H9 (cell line): ENCODE data around the gene PRKAG2. TPM values are rescaled to one million over a fixed set of nuclear protein-coding genes. Genes with fewer than 3 reads are reported as not detected.

ENCODE experiments used
- DNase-seq: peaks from one replicate; pipeline ENCODE4 v3.0.0-alpha.2; 2017
- H2AFZ ChIP-seq: one replicate; pipeline ENCODE4 v1.6.1; 2013; ENCODE audit warnings: mild to moderate bottlenecking, low read length, control low read depth, moderate library complexity
- H2AK5ac ChIP-seq: 2 replicates; pipeline ENCODE4 v1.6.1; 2013; ENCODE audit warnings: low read length, control low read depth, mixed read lengths; ENCODE audit not compliant: insufficient read length
- H2BK120ac ChIP-seq: one replicate; pipeline ENCODE4 v1.6.1; 2013; ENCODE audit warnings: low read depth, mild to moderate bottlenecking, low read length, control low read depth, inconsistent platforms; ENCODE audit not compliant: poor library complexity, severe bottlenecking
- H2BK12ac ChIP-seq: 2 replicates; pipeline ENCODE4 v1.6.1; 2013; ENCODE audit warnings: low read length, control low read depth, mixed read lengths, low read depth; ENCODE audit not compliant: insufficient read length
- H2BK15ac ChIP-seq: 2 replicates; pipeline ENCODE4 v1.6.1; 2013; ENCODE audit warnings: low read depth, low read length, control low read depth
- H2BK20ac ChIP-seq: one replicate; pipeline ENCODE4 v1.6.1; 2013; ENCODE audit warnings: low read depth, mild to moderate bottlenecking, low read length, control low read depth, inconsistent platforms; ENCODE audit not compliant: poor library complexity, severe bottlenecking
- H2BK5ac ChIP-seq: 2 replicates; pipeline ENCODE4 v1.6.1; 2013; ENCODE audit warnings: low read length, control low read depth, mixed read lengths; ENCODE audit not compliant: insufficient read length
- H3K14ac ChIP-seq: 2 replicates; pipeline ENCODE4 v1.6.1; 2013; ENCODE audit warnings: low read length, control low read depth; ENCODE audit not compliant: insufficient read depth
- H3K18ac ChIP-seq: 2 replicates; pipeline ENCODE4 v1.6.1; 2013; ENCODE audit warnings: low read depth, mild to moderate bottlenecking, mixed read lengths, low read length, control low read depth; ENCODE audit not compliant: insufficient read length
- H3K23ac ChIP-seq: 2 replicates; pipeline ENCODE4 v1.6.1; 2013; ENCODE audit warnings: low read length, control low read depth, mixed read lengths, low read depth; ENCODE audit not compliant: insufficient read length
- H3K23me2 ChIP-seq: 2 replicates; pipeline ENCODE4 v1.6.1; 2013; ENCODE audit warnings: low read depth, mild to moderate bottlenecking, mixed read lengths, low read length, control low read depth; ENCODE audit not compliant: insufficient read length, poor library complexity, severe bottlenecking
- H3K27ac ChIP-seq: 2 replicates; pipeline ENCODE4 v1.5.1; 2013; ENCODE audit warnings: low read length, control low read depth, mixed read lengths, low read depth; ENCODE audit not compliant: insufficient read length
- H3K27me3 ChIP-seq: 2 replicates; pipeline ENCODE4 v1.6.1; 2013; ENCODE audit warnings: low read length, control low read depth, inconsistent platforms; ENCODE audit not compliant: insufficient read depth
- H3K4ac ChIP-seq: 2 replicates; pipeline ENCODE4 v1.6.1; 2013; ENCODE audit warnings: low read depth, mild to moderate bottlenecking, control low read depth, inconsistent platforms, low read length, moderate library complexity
- H3K4me1 ChIP-seq: 2 replicates; pipeline ENCODE4 v1.6.1; 2013; ENCODE audit warnings: low read length, control low read depth, inconsistent platforms; ENCODE audit not compliant: insufficient read depth
- H3K4me2 ChIP-seq: 2 replicates; pipeline ENCODE4 v1.6.1; 2013; ENCODE audit warnings: low read length, control low read depth, mixed read lengths; ENCODE audit not compliant: insufficient read length, insufficient read depth
- H3K56ac ChIP-seq: 2 replicates; pipeline ENCODE4 v1.6.1; 2013; ENCODE audit warnings: low read depth, mild to moderate bottlenecking, mixed read lengths, low read length, control low read depth; ENCODE audit not compliant: insufficient read length
- H3K79me1 ChIP-seq: 2 replicates; pipeline ENCODE4 v1.6.1; 2013; ENCODE audit warnings: low read depth, mild to moderate bottlenecking, moderate library complexity, low read length, control low read depth, inconsistent platforms; ENCODE audit not compliant: insufficient read depth, poor library complexity, severe bottlenecking
- H3K79me2 ChIP-seq: 2 replicates; pipeline ENCODE4 v1.6.1; 2013; ENCODE audit warnings: low read length, control low read depth, inconsistent platforms; ENCODE audit not compliant: insufficient read depth
- H3K9ac ChIP-seq: 2 replicates; pipeline ENCODE4 v1.6.1; 2013; ENCODE audit warnings: low read length, control low read depth, mixed read lengths; ENCODE audit not compliant: insufficient read length; ENCODE audit errors: extremely low read depth
- H3K9me3 ChIP-seq: one replicate; pipeline ENCODE4 v1.6.1; 2013; ENCODE audit warnings: low read depth, low read length, inconsistent platforms; ENCODE audit not compliant: control insufficient read depth
- H3T11ph ChIP-seq: one replicate; pipeline ENCODE4 v1.6.1; 2013; ENCODE audit warnings: mild to moderate bottlenecking, low read length, control low read depth, inconsistent platforms
- H4K20me1 ChIP-seq: one replicate; pipeline ENCODE4 v1.6.1; 2013; ENCODE audit not compliant: control insufficient read depth, insufficient read length, insufficient read depth
- H4K5ac ChIP-seq: 2 replicates; pipeline ENCODE4 v1.6.1; 2013; ENCODE audit warnings: low read depth, mild to moderate bottlenecking, mixed read lengths, low read length, control low read depth; ENCODE audit not compliant: insufficient read length
- H4K8ac ChIP-seq: replicated peaks from 2 replicates; pipeline ENCODE4 v1.6.1; 2013; ENCODE audit warnings: low read length, control low read depth, mixed read lengths, low read depth; ENCODE audit not compliant: insufficient read length
- H4K91ac ChIP-seq: 2 replicates; pipeline ENCODE4 v1.6.1; 2013; ENCODE audit warnings: low read depth, mild to moderate bottlenecking, moderate library complexity, mixed read lengths, low read length, control low read depth; ENCODE audit not compliant: insufficient read length
- H3K27ac Mint-ChIP-seq, 3 experiments: 2 replicates in 2 of 3; 3 replicates in 1 of 3; pipeline ENCODE4 v1.8.0; 2020 to 2021; ENCODE audit warnings: mixed read lengths in 3 of 3, mild to moderate bottlenecking in 1 of 3, moderate library complexity in 1 of 3
- H3K27me3 Mint-ChIP-seq: 2 replicates; pipeline ENCODE4 v1.8.0; 2021; ENCODE audit warnings: low read depth, mild to moderate bottlenecking, moderate library complexity, mixed read lengths
- H3K36me3 Mint-ChIP-seq, 3 experiments: 2 replicates in 2 of 3; 3 replicates in 1 of 3; pipeline ENCODE4 v1.8.0; 2020 to 2021; ENCODE audit warnings: low read depth in 3 of 3, mixed read lengths in 3 of 3; ENCODE audit not compliant: insufficient read depth in 1 of 3
- H3K4me1 Mint-ChIP-seq, 2 experiments: 2 replicates each; pipeline ENCODE4 v1.8.0; 2020; ENCODE audit warnings: mixed read lengths in 2 of 2
- H3K4me3 Mint-ChIP-seq, 2 experiments: 2 replicates in 1 of 2; 3 replicates in 1 of 2; pipeline ENCODE4 v1.8.0; 2020 to 2021; ENCODE audit warnings: mild to moderate bottlenecking in 2 of 2, mixed read lengths in 2 of 2, moderate library complexity in 1 of 2
- H3K9me3 Mint-ChIP-seq, 2 experiments: 2 replicates in 1 of 2; 3 replicates in 1 of 2; pipeline ENCODE4 v1.8.0; 2020; ENCODE audit warnings: mild to moderate bottlenecking in 2 of 2, mixed read lengths in 2 of 2, moderate library complexity in 1 of 2
- WGBS: extraction: QIAGEN DNeasy Blood & Tissue Kit; methylation state at CpG from one replicate; pipeline ENCODE4 v1.1.7; 2013; ENCODE audit warnings: missing lambda C conversion rate, low lambda C conversion rate, mixed read lengths; ENCODE audit not compliant: insufficient read length; ENCODE audit errors: extremely low coverage; 5-methylcytosine and 5-hydroxymethylcytosine counted together
- total RNA-seq: library from RNA; stranded (reverse); gene quantifications from 2 replicates; pipeline ENCODE4 v1.2.1, GENCODE V29; 2021
- TF ChIP-seq, protein P1 (sequence below): fragments of 200-600 bp; sonication (generic); conservative IDR thresholded peaks from 3 replicates; pipeline ENCODE4 v1.8.0; 2021; ENCODE audit warnings: antibody characterized with exemption, mild to moderate bottlenecking

PRKAG2 gene
- total RNA-seq, 1 experiment from 2014 or later: 11.8 TPM

DNA sequence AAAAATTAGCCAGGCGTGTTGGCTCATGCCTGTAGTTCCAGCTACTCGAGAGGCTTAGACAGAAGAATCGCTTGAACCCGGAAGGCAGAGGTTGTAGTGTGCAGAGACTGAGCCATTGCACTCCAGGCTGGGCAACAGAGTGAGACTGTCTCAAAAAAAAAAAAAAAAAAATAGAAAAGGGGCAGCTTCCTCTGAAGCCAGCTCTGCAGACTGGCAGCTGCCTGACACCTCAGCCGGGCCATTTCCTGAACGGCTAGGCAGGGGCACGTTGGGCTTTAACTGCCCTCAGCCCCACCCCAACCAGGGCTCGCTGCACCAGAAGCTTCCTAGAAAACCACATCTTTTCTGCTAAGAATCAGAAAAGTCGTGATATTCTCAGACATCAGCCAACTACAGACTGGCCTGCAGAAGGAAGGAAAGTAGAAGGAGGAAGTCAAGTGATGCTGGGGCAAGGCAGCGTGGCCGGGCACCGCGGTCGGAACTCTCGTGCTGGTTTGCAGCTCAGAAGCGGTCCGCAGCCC is 38.0 kb downstream of the PRKAG2 start:
- no peaks in the 10 kb centered on the region for H3K23me2 ChIP-seq
- Mint-ChIP-seq H3K36me3 (no peaks in the 10 kb centered on the region), H3K27ac (no peak overlapping the region), H3K4me1 (peaks cover 15 to 18% of the 10 kb centered on the region in 2 experiments), H3K4me3 (no peak overlapping the region), H3K9me3 (no peaks in the 10 kb centered on the region), H3K27me3 (peaks cover 4% of the 10 kb centered on the region)
- no peak overlapping the region for H2BK15ac ChIP-seq
- no peak overlapping the region for H3K4ac ChIP-seq
- no peak overlapping the region for H3K27ac ChIP-seq
- no peak overlapping the region for H3K23ac ChIP-seq
- H3K56ac ChIP-seq: no peak overlapping the region
- no peak overlapping the region for H2AK5ac ChIP-seq
- no peak overlapping the region for H2BK12ac ChIP-seq
- no peak overlapping the region for H2BK5ac ChIP-seq
- WGBS: no CpG with 5 or more reads among the region's 17 CpGs
- no peak overlapping the region for H3K4me2 ChIP-seq
- H2AFZ ChIP-seq: no peak overlapping the region
- no peak overlapping the region for H3K9ac ChIP-seq
- H3T11ph ChIP-seq: no peak overlapping the region
- H2BK120ac ChIP-seq: no peak overlapping the region
- no peak overlapping the region for H3K18ac ChIP-seq
- no peak overlapping the region for H4K5ac ChIP-seq
- TF ChIP-seq, protein P1, sequence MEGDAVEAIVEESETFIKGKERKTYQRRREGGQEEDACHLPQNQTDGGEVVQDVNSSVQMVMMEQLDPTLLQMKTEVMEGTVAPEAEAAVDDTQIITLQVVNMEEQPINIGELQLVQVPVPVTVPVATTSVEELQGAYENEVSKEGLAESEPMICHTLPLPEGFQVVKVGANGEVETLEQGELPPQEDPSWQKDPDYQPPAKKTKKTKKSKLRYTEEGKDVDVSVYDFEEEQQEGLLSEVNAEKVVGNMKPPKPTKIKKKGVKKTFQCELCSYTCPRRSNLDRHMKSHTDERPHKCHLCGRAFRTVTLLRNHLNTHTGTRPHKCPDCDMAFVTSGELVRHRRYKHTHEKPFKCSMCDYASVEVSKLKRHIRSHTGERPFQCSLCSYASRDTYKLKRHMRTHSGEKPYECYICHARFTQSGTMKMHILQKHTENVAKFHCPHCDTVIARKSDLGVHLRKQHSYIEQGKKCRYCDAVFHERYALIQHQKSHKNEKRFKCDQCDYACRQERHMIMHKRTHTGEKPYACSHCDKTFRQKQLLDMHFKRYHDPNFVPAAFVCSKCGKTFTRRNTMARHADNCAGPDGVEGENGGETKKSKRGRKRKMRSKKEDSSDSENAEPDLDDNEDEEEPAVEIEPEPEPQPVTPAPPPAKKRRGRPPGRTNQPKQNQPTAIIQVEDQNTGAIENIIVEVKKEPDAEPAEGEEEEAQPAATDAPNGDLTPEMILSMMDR: no peak
- no peak overlapping the region for H3K14ac ChIP-seq
- no peak overlapping the region for H4K91ac ChIP-seq
- no peaks in the 10 kb centered on the region; the same call in 1 of the 2 replicates for H3K27me3 ChIP-seq
- no peaks in the 10 kb centered on the region for H4K20me1 ChIP-seq
- no peaks in the 10 kb centered on the region for H3K79me2 ChIP-seq
- H3K9me3 ChIP-seq: no peaks in the 10 kb centered on the region
- H2BK20ac ChIP-seq: no peak overlapping the region
- H3K79me1 ChIP-seq: no peaks in the 10 kb centered on the region
- H4K8ac ChIP-seq: no peak overlapping the region
- no peak for DNase-seq
- no peaks in the 10 kb centered on the region; the same call in 1 of the 2 replicates for H3K4me1 ChIP-seq
